Measurements from ENCODE around the gene DLX1.

The DLX1 gene

DNA sequence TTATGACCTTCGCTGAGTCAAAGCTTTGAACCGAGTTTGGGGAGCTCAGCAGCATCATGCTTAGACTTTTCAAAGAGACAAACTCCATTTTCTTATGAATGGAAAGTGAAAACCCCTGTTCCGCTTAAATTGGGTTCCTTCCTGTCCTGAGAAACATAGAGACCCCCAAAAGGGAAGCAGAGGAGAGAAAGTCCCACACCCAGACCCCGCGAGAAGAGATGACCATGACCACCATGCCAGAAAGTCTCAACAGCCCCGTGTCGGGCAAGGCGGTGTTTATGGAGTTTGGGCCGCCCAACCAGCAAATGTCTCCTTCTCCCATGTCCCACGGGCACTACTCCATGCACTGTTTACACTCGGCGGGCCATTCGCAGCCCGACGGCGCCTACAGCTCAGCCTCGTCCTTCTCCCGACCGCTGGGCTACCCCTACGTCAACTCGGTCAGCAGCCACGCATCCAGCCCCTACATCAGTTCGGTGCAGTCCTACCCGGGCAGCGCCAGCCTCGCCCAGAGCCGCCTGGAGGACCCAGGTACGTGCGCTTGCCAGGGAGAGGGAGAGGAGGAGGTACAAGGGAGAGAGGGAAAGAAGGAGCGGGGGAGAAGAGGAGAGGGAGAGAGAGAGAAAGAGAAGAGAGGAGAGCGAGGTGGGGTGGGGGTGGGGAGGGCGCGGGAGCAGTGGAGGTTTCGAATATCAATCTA lies at the start of gene DLX1:
Gene DLX1 (plus strand): TSS at position 48 of the 700 bp plus-strand sequence. CDS start 171 bp downstream, at position 219.
- H3K27ac Mint-ChIP-seq, result peak within 1 kb of the TSS; percentile 75
- H3K4me1 Mint-ChIP-seq (ENCODE audit: low read depth), result peaks cover 38% of the 10 kb centered on the region

DNA sequence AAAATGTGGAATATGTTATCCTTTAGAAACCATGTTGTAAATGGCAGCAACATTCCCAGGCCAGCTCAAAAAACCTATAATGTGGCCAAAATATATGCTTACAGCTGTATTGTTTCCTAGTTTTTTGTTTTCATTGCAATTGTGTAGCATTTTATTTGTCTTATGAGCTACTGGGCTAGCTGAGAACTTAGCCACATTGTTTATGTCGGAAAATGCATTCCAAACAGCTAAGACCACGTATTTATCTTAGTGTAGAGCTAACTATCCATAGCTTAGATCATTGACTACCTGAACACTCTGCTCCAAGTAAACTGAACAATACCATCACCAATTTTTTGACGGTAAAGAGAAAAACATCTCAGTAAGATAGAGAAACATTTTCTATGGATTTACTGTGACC lies 47.2 kb upstream of the DLX1 start:
- no peak for DNase-seq (ENCODE audit: low spot score)

More for the DNA sequence above, at the start of gene DLX1:
- no peaks in the 10 kb centered on the region for H3K9me3 Mint-ChIP-seq
- no peak for DNase-seq (ENCODE audit: low spot score)
- peak within 1 kb of the TSS; percentile 79 for H3K4me3 Mint-ChIP-seq
- H3K36me3 Mint-ChIP-seq (ENCODE audit: low read depth), result peaks cover 3% of the 10 kb centered on the region
- peaks cover 95% of the 10 kb centered on the region for H3K27me3 Mint-ChIP-seq (ENCODE audit: low read depth)

DNA sequence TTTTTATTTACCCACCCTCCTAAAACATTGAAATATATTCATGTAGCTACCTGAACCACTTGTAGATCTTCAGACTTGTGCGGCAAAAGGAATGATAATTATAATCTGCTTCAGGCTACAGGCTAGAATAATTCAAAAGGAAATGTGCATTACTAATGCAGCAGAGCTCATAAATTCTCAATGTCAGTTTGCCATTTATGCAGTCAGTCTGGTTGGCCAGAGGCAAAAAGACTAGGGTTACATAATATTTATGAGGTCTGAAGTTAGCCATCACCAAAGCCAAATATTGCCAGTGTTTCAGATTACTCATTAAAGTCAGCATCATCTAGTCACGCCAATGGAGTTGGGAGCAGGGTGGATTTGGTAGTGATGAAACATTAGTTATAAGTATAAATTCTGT lies 46.7 kb upstream of the DLX1 start:
- Mint-ChIP-seq H3K4me3 (no peak overlapping the region), H3K27ac (no peak overlapping the region), H3K36me3 (ENCODE audit: low read depth) (no peaks in the 10 kb centered on the region), H3K27me3 (ENCODE audit: low read depth) (no peaks in the 10 kb centered on the region), H3K9me3 (no peaks in the 10 kb centered on the region), H3K4me1 (ENCODE audit: low read depth) (no peaks in the 10 kb centered on the region)
- DNase-seq (ENCODE audit: low spot score), result no peak

More for the DNA sequence above, 47.2 kb upstream of the DLX1 start:
- no peaks in the 10 kb centered on the region for H3K9me3 Mint-ChIP-seq
- H3K27me3 Mint-ChIP-seq (ENCODE audit: low read depth), result no peaks in the 10 kb centered on the region
- H3K36me3 Mint-ChIP-seq (ENCODE audit: low read depth), result no peaks in the 10 kb centered on the region
- H3K27ac Mint-ChIP-seq, result no peak overlapping the region
- no peak overlapping the region for H3K4me3 Mint-ChIP-seq
- H3K4me1 Mint-ChIP-seq (ENCODE audit: low read depth), result no peaks in the 10 kb centered on the region

DNA sequence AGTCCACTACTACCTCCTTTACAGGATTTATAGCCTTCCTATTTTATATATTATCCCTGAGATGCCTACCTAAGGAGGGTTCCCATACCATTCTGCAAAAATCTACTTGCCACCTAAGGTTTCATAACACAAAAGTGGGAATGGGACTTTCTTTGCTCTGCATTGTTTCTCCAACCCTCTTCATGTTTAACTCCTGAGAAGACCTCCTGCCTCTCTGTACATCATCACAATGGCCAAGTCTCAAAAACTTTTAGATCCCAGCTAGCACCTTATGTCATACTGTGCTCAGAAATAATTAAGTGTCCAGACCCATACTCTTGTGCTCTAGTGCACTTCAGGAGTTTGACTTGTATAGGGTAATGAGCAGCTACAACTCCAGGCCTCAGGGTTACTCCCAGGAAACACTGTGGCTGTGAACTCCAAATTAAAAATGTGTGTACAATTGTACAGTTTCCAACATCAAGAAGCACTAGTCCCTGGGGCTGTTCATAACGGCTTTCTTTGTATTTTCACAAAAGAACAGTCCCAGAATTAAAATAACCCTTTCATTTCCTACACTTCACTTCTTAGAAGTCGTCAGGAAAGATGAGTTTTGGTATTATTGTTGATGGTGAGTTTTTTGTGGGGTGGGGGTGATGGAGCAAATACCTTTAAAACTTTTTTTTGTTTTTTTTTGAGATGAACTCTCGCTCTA lies 46.1 kb upstream of the DLX1 start:
- H3K4me1 Mint-ChIP-seq (ENCODE audit: low read depth), result no peaks in the 10 kb centered on the region

DNA sequence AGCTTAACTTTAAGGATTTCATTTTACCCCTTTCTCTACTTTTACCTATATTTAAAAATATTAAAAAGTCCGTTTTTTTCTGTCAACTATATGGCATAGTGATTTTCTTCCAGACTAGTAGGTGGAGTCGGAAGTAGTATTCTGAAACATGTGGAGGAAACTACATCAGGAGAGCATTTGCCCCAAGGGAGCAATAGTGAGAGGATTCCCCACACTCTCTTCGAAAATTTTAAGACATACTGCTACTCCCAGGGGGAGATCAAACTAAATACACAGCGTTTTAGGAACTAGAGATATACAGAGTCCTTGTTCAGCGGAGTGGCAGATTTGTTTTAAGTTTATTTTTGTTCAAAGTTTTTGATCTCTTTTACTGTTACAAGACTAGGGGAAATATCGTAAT lies 45.0 kb upstream of the DLX1 start:
- no peaks in the 10 kb centered on the region for H3K36me3 Mint-ChIP-seq (ENCODE audit: low read depth)
- H3K27ac Mint-ChIP-seq, result no peak overlapping the region
- DNase-seq (ENCODE audit: low spot score), result no peak
- H3K4me3 Mint-ChIP-seq, result no peak overlapping the region
- H3K27me3 Mint-ChIP-seq (ENCODE audit: low read depth), result no peaks in the 10 kb centered on the region
- H3K4me1 Mint-ChIP-seq (ENCODE audit: low read depth), result no peaks in the 10 kb centered on the region
- no peaks in the 10 kb centered on the region for H3K9me3 Mint-ChIP-seq

More for the DNA sequence above, 46.1 kb upstream of the DLX1 start:
- Mint-ChIP-seq H3K4me3 (no peak overlapping the region), H3K9me3 (no peaks in the 10 kb centered on the region), H3K27ac (no peak overlapping the region), H3K27me3 (ENCODE audit: low read depth) (no peaks in the 10 kb centered on the region), H3K36me3 (ENCODE audit: low read depth) (no peaks in the 10 kb centered on the region)
- no peak for DNase-seq (ENCODE audit: low spot score)

DNA sequence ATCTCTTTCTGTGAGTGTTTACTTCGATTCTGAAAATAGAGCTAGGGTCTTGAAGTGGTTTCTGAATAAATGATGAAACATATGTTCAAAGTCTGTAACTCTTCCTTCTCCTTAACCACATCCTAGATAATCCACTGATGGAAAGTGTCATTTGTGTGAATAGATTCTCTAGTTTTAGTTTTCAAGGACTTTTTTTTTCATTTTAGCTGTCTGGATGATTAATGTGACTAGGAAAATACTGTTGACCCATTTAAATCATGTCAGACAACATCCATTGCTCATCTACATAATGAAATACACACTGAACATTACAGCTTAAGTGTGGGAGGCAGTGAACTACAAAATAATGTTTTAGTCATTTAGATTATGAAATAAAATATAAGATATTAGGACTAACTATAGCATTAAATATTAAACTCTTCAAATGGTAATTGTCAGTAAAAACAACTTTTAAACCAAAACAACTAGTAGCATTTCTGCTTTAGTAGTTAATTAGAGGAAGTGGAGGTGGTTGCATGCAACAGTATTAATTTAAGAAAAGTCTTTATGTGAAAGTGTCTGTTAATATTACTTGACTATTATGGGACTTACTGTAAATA lies 39.1 kb upstream of the DLX1 start:
- H3K36me3 Mint-ChIP-seq (ENCODE audit: low read depth), result no peaks in the 10 kb centered on the region
- no peak overlapping the region for H3K27ac Mint-ChIP-seq
- H3K9me3 Mint-ChIP-seq, result no peaks in the 10 kb centered on the region
- peaks cover 2% of the 10 kb centered on the region for H3K4me1 Mint-ChIP-seq (ENCODE audit: low read depth)
- DNase-seq (ENCODE audit: low spot score), result no peak
- peaks cover 5% of the 10 kb centered on the region for H3K27me3 Mint-ChIP-seq (ENCODE audit: low read depth)
- no peak overlapping the region for H3K4me3 Mint-ChIP-seq

DNA sequence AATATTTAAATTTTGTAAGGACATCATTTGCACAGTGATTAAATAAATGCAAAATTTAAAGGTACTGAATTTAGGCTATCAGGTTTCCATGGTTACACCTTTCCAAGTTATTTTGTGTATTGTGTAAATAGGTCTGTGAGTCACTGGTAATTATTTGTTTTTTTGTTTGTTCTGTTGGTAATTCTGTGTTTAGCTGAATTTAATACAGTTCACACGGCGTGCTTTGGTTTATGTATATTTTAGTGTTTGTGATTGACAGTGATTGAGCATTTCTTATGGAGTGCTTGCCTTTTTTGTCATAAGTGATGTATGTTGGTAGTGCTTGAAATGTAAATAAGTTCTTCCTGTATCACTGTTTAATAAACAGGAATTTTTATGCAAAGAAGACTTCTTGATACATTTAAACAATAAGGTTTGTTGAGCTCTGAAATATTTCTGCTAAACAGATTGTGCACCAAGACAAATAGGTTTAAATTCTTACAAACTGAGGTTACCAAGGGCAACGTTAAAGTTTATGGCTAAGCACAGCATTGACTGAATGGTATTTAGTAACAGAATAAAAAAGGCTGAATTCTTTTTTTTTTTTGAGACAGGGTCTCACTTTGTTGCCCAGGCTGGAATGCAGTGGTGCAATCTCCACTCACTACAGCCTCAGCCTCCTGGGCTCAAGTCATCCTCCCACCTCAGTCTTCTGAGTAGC lies 38.3 kb upstream of the DLX1 start:
- Mint-ChIP-seq H3K27me3 (ENCODE audit: low read depth) (peaks cover 8% of the 10 kb centered on the region), H3K9me3 (no peaks in the 10 kb centered on the region), H3K36me3 (ENCODE audit: low read depth) (no peaks in the 10 kb centered on the region), H3K27ac (no peak overlapping the region), H3K4me1 (ENCODE audit: low read depth) (peaks cover 2% of the 10 kb centered on the region), H3K4me3 (no peak overlapping the region)
- DNase-seq (ENCODE audit: low spot score), result no peak

DNA sequence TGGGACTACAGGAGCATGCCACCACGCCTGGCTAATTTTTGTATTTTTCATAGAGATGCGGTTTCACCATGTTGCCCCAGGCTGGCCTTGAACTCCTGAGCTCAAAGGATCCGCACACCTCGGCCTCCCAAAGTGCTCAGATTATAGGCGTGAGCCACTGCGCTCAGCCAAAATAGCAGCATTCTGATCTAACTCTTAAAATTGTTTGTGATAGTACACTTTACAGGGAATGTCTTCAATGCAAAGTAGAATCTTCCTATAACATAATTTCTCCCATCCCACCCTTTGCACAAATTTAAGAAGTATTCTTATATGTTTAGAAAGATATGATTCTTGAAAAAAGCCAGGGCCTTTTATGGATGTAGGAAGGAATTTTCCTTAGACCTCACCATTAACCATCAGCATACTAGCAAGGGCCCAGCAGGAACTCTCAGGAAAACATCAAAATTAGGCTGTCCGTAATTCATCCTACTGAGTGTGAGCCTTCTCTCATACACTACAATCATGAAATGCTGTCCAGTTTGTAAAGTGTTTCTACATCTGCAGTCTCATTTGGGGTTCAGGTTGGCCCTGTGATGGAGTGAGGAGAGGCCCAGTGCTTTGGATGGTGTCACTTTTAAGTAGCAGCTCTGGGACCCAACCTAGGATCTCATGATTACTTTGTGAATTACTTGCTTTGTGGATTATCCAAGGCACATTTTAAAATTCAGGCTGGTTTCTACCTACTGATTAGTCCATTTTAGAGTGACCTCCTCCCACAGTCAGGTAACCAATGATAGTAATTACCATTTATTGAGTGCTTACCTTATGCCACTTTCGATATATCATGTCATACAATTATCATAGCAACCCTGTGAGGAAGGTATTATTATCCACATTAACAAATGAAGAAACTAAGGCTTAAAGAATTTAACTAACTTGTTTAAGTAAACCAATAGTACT lies 37.5 kb upstream of the DLX1 start:
- Mint-ChIP-seq H3K27ac (no peak overlapping the region), H3K27me3 (ENCODE audit: low read depth) (peaks cover 8% of the 10 kb centered on the region), H3K36me3 (ENCODE audit: low read depth) (no peaks in the 10 kb centered on the region), H3K4me1 (ENCODE audit: low read depth) (peaks cover 2% of the 10 kb centered on the region), H3K9me3 (no peaks in the 10 kb centered on the region), H3K4me3 (no peak overlapping the region)
- DNase-seq (ENCODE audit: low spot score), result no peak

DNA sequence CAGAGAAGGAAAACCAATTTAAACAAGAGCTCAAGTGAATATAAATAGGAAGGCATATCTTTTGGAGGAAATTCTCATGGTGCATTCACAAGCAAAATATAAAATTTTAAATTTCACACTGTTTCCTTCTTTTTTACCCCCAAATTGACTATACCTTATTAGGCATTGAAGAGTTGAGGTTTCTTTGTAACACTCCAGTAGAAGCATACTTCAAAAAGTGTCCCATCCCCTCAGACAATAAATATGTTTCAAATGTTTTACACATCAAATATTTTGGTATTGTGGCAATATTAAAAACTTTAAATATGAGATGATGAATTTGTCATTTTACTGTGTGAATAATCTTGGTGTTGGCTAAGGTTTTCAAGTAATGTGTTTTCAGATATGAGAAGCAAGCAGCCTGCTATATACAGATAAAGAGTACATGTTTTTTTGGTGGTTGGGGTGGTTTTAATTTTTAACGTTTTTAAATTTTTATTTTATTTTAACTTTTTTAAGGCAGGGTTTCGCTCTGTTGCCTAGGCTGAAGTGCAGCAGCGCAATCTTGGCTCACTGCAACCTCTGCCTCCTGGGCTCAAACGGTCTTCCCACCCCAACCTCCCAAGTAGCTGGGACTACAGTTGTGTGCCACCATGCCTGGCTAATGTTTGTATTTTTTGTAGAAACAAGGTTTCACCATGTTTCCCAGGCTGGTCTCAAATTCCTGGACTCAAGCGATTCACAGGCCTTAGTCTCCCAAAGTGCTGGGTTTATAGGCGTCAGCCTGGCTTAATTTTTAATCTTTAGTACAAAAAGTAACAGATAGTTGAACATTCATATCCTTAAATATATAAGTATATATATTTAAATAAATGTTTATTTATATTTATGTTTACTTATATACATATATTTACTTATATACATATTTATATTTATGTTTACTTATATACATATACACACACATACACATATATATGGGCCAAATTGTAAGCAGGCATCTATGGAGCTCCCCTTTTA lies 36.5 kb upstream of the DLX1 start:
- H3K9me3 Mint-ChIP-seq, result no peaks in the 10 kb centered on the region
- no peak for DNase-seq (ENCODE audit: low spot score)

DNA sequence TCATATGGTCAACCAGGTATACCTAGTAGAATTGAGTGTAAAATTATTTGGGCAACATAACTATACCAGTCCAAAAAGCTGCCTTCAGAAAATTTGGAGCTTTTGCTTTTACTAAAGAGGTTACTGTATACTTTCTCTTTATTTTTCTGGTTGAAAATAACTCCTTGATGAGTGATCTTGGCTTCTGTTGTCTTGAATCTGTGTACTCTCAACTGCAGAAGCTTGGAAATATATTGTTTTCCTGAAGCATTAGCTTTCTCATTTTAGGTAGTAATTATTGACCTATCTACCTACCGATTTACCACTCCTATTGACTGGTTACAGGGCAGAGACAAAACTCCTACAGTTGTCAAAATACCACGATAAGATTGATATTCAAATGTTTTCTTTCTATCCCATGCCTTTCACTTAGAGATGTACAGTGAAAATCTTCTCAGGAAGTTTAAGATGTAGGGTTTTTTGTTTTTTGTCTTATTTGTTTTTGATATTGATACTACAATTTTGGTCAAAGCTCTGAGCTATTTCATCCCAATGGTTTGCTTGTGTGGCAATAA lies 35.7 kb upstream of the DLX1 start:
- Mint-ChIP-seq H3K4me3 (no peak overlapping the region), H3K9me3 (no peaks in the 10 kb centered on the region), H3K36me3 (ENCODE audit: low read depth) (no peaks in the 10 kb centered on the region), H3K27me3 (ENCODE audit: low read depth) (peaks cover 8% of the 10 kb centered on the region), H3K27ac (no peak overlapping the region), H3K4me1 (ENCODE audit: low read depth) (peaks cover 2% of the 10 kb centered on the region)
- no peak for DNase-seq (ENCODE audit: low spot score)

More for the DNA sequence above, 36.5 kb upstream of the DLX1 start:
- no peaks in the 10 kb centered on the region for H3K36me3 Mint-ChIP-seq (ENCODE audit: low read depth)
- peaks cover 8% of the 10 kb centered on the region for H3K27me3 Mint-ChIP-seq (ENCODE audit: low read depth)
- H3K4me1 Mint-ChIP-seq (ENCODE audit: low read depth), result peaks cover 2% of the 10 kb centered on the region
- no peak overlapping the region for H3K4me3 Mint-ChIP-seq
- H3K27ac Mint-ChIP-seq, result no peak overlapping the region

DNA sequence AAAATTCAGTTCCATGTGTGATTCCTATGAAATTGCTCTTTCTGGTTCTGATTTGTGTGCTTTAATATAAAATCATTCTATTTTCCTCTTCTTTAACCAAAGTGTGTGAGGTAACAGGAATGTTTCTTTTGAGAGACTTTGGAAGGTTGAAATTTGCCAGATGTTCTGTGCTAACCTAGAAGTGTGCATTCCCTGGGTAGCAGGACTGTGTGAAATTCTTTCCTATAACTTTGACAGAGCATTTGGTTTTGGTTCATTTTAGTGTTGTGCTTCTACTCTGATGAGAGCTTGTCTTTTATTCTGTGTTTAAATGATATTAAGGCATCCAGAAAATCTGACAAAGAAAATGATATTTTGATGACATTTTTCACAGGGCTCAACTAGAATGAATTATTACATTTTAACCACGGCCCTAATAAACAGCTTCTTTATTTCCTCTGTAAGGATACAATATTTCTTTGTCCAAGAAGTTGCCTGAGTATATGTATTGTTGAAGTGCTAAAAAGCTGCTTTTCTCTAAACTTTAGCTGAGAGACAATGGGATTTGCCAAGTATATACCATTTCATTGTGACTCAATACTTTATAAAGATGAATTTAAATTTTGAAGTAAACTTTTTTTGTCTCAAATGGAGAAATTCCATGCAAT lies 34.7 kb upstream of the DLX1 start:
- H3K9me3 Mint-ChIP-seq, result no peaks in the 10 kb centered on the region
- H3K4me3 Mint-ChIP-seq, result no peak overlapping the region
- no peaks in the 10 kb centered on the region for H3K36me3 Mint-ChIP-seq (ENCODE audit: low read depth)
- H3K27me3 Mint-ChIP-seq (ENCODE audit: low read depth), result peaks cover 8% of the 10 kb centered on the region
- no peak for DNase-seq (ENCODE audit: low spot score)
- H3K4me1 Mint-ChIP-seq (ENCODE audit: low read depth), result peaks cover 2% of the 10 kb centered on the region
- no peak overlapping the region for H3K27ac Mint-ChIP-seq
